HepG2 (cell line): ENCODE measurements around the gene U2AF1L4.

Experiments used
- CTCF ChIP-seq: sonication (generic); formaldehyde crosslinking; IDR thresholded peaks from 2 replicates; pipeline ENCODE4 v1.5.0; 2020; ENCODE audit warnings: mild to moderate bottlenecking, missing genetic modification reagents, moderate library complexity
- DMTF1 ChIP-seq: sonication (generic); formaldehyde crosslinking; IDR thresholded peaks from 2 replicates; pipeline ENCODE4 v1.4.0; 2020; ENCODE audit warnings: mild to moderate bottlenecking, missing genetic modification reagents
- FOXC1 ChIP-seq: sonication (generic); formaldehyde crosslinking; IDR thresholded peaks from 2 replicates; pipeline ENCODE4 v1.8.0; 2022; ENCODE audit warnings: mild to moderate bottlenecking, missing genetic modification reagents, borderline replicate concordance
- GTF2F1 ChIP-seq: fragments of 150-350 bp; IDR thresholded peaks from 2 replicates; pipeline ENCODE4 v1.6.1; 2014; ENCODE audit warnings: low read length
- HOXD1 ChIP-seq: sonication (generic); formaldehyde crosslinking; IDR thresholded peaks from 2 replicates; pipeline ENCODE4 v1.5.0; 2020; ENCODE audit warnings: missing genetic modification reagents
- NR3C1 ChIP-seq: sonication (generic); formaldehyde crosslinking; IDR thresholded peaks from 2 replicates; pipeline ENCODE4 v1.4.0; 2020; ENCODE audit warnings: missing genetic modification reagents
- REST ChIP-seq, 2 experiments: IDR thresholded peaks; 2 replicates each; pipeline ENCODE4 v1.6.1; 2011 to 2012; ENCODE audit warnings: low read length in 2 of 2, borderline replicate concordance in 1 of 2, low read depth in 1 of 2, mild to moderate bottlenecking in 1 of 2, moderate library complexity in 1 of 2
- RFX1 ChIP-seq: fragments of 450-650 bp; IDR thresholded peaks from 2 replicates; pipeline ENCODE4 v1.6.1; 2017
- ZFP62 ChIP-seq: sonication (generic); formaldehyde crosslinking; IDR thresholded peaks from 2 replicates; pipeline ENCODE4 v1.4.0; 2020; ENCODE audit warnings: missing genetic modification reagents
- ZNF274 ChIP-seq: sonication (generic); formaldehyde crosslinking; IDR thresholded peaks from 2 replicates; pipeline ENCODE4 v1.5.1; 2020; ENCODE audit warnings: mild to moderate bottlenecking, missing genetic modification reagents
- ZNF362 ChIP-seq: sonication (generic); formaldehyde crosslinking; IDR thresholded peaks from 2 replicates; pipeline ENCODE4 v1.4.0; 2020; ENCODE audit warnings: missing genetic modification reagents, mild to moderate bottlenecking, borderline replicate concordance
- ZNF562 ChIP-seq: sonication (generic); formaldehyde crosslinking; IDR thresholded peaks from 2 replicates; pipeline ENCODE4 v1.8.0; 2022; ENCODE audit warnings: missing genetic modification reagents, borderline replicate concordance

- no peak for TF ChIP-seq GTF2F1
- no peak for TF ChIP-seq NR3C1 (CRISPR knock-in tag)
- no peak for TF ChIP-seq HOXD1 (CRISPR knock-in tag)
- no peak for TF ChIP-seq RFX1
- TF ChIP-seq ZNF562 = no peak
- TF ChIP-seq REST (IDR thresholded peaks at IDR 0.05; ENCODE audit: borderline replicate concordance in 1 of 2, low read depth in 1 of 2, low read length in 2 of 2) = no peak
- TF ChIP-seq ZNF274 = no peak
- no peak for TF ChIP-seq ZNF362 (CRISPR knock-in tag)
- TF ChIP-seq DMTF1 (CRISPR knock-in tag) = no peak
- peak; percentile 97 for TF ChIP-seq CTCF (CRISPR knock-in tag)
- TF ChIP-seq ZFP62 (CRISPR knock-in tag) = no peak
- TF ChIP-seq FOXC1 (CRISPR knock-in tag) = no peak
Measured at GRCh38 chr19:35693835-35694599, 51.2 kb downstream of the U2AF1L4 start.
